Keratinocyte (primary cell): Measurements from ENCODE around the gene CHERP.
"Not testable (repeated sequence)": the region's sequence is repeated elsewhere in the genome, so short reads cannot be mapped to it uniquely, and the experiment has no call there.

ENCODE experiments used
- CTCF ChIP-seq, 3 experiments: IDR thresholded peaks in 1 of 3; conservative IDR thresholded peaks in 1 of 3; optimal IDR thresholded peaks in 1 of 3; 2 replicates in 2 of 3; 3 replicates in 1 of 3; pipeline versions ENCODE3 to v1.5.1; 2011; ENCODE audit warnings: low read length in 3 of 3, mild to moderate bottlenecking in 3 of 3, moderate library complexity in 2 of 3, control low read depth in 1 of 3, inconsistent platforms in 1 of 3; ENCODE audit not compliant: insufficient read depth in 2 of 3; ENCODE audit errors: extremely low read depth in 1 of 3
- EZH2 ChIP-seq: IDR thresholded peaks from one replicate; pipeline ENCODE4 v1.6.1; 2012; ENCODE audit warnings: inconsistent platforms, mild to moderate bottlenecking, low read length, moderate library complexity

DNA sequence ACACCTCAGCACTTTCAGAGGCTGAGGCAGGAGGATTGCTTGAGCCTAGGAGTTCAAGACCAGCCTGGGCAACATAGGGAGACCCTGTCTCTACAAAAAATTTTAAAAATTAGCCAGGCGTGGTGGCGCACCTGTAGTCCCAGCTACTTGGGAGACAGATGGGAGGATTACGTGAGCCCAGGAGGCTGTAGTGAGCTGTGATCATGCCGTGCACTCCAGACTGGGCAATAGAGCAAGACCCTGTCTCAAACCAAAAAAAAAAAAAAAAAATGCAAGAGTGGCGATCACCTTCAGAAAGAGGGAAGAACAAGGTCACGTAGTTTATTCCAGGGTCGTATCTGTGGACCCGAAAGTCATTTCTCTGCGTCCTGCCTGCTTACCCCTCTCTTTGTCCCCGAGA lies 29.6 kb downstream of the CHERP start:
- not testable (repeated sequence) for TF ChIP-seq CTCF (optimal IDR thresholded peaks at IDR 0.05 in 1 of 3, IDR thresholded peaks at IDR 0.05 in 1 of 3, conservative IDR thresholded peaks at IDR 0.05 in 1 of 3; ENCODE audit: extremely low read depth in 1 of 3, insufficient read depth in 2 of 3, low read length in 3 of 3); EZH2
